Esophagus squamous epithelium (tissue), 4 donors: ENCODE results near the gene ITGA2B.
"Not testable (repeated sequence)": the region's sequence is repeated elsewhere in the genome, so short reads cannot be mapped to it uniquely, and the experiment has no call there.

Experiments used
- POLR2A ChIP-seq, 4 donors: fragments of 450-650 bp; IDR thresholded peaks; one replicate each; pipeline ENCODE4 v1.6.1; 2017; ENCODE audit warnings: antibody characterized with exemption in 4 of 4, mild to moderate bottlenecking in 4 of 4, moderate library complexity in 3 of 4
- TF ChIP-seq, protein P1 (sequence below), 6 experiments: fragments of 450-650 bp in 4 of 6; fragments of 200-600 bp in 2 of 6; sonication (generic) in 2 of 6; IDR thresholded peaks; one replicate each; pipeline ENCODE4 v1.5.1; 2016 to 2019; ENCODE audit warnings: antibody characterized with exemption in 6 of 6, mild to moderate bottlenecking in 4 of 6, moderate library complexity in 4 of 6

DNA sequence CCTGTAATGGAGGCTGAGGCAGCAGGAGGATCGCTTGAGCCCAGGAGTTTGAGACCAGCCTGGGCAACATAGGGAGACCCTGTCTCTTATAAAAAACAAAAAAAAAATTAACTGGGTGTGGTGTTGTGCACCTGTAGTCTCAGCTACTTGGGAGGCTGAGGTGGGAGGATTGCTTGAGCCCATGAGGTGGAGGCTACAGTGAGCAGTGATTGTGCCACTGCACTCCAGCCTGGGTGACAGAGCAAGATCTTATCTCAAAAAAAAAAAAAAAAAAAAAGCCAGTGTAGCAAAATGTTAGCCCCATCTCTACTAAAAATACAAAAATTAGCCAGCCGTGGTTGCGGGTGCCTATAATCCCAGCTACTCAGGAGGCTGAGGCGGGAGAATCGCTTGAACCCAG lies 59.2 kb downstream of the ITGA2B start:
- not testable (repeated sequence) for TF ChIP-seq POLR2A (IDR thresholded peaks at IDR 0.05)
- TF ChIP-seq, protein P1, sequence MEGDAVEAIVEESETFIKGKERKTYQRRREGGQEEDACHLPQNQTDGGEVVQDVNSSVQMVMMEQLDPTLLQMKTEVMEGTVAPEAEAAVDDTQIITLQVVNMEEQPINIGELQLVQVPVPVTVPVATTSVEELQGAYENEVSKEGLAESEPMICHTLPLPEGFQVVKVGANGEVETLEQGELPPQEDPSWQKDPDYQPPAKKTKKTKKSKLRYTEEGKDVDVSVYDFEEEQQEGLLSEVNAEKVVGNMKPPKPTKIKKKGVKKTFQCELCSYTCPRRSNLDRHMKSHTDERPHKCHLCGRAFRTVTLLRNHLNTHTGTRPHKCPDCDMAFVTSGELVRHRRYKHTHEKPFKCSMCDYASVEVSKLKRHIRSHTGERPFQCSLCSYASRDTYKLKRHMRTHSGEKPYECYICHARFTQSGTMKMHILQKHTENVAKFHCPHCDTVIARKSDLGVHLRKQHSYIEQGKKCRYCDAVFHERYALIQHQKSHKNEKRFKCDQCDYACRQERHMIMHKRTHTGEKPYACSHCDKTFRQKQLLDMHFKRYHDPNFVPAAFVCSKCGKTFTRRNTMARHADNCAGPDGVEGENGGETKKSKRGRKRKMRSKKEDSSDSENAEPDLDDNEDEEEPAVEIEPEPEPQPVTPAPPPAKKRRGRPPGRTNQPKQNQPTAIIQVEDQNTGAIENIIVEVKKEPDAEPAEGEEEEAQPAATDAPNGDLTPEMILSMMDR (IDR thresholded peaks at IDR 0.05), result not testable (repeated sequence)
